Measurements from ENCODE around the gene ARMH2. TPM values are rescaled to one million over a fixed set of nuclear protein-coding genes. Genes with fewer than 3 reads are reported as not detected.

Gene ARMH2
- total and polyA plus RNA-seq, 2 donors (not counting 1 experiment from before 2014, with no cell fraction given), result 0.43 to 5.0 TPM

- Histone ChIP-seq H3K27ac (ENCODE audit: low read length in 2 of 2) (no peak overlapping the region), H4K20me1 (ENCODE audit: control insufficient read depth, insufficient read depth, low read length, poor library complexity, severe bottlenecking) (no peaks in the 10 kb centered on the region), H3K27me3 (replicated peaks in 1 of 4; ENCODE audit: control extremely low read depth in 1 of 4, control insufficient read depth in 3 of 4, insufficient read depth in 4 of 4, low read length in 3 of 4) (no peaks in the 10 kb centered on the region), H3K36me3 (replicated peaks in 1 of 2; ENCODE audit: control extremely low read depth in 1 of 2, control insufficient read depth in 1 of 2, extremely low read depth in 1 of 2, insufficient read depth in 2 of 2, low read length in 1 of 2) (no peaks in the 10 kb centered on the region), H3K4me3 (ENCODE audit: control extremely low read depth in 1 of 5, extremely low read depth in 1 of 5, insufficient read depth in 1 of 5, low read depth in 2 of 5, low read length in 4 of 5) (no peak overlapping the region), H3K79me2 (ENCODE audit: control insufficient read depth, insufficient read depth, low read length) (no peaks in the 10 kb centered on the region), H3K4me1 (ENCODE audit: control insufficient read depth in 2 of 2, insufficient read depth in 2 of 2, low read length in 2 of 2) (peaks cover 3 to 9% of the 10 kb centered on the region in 2 donors), H3K9ac (ENCODE audit: low read length) (no peak overlapping the region), H3K9me3 (ENCODE audit: control extremely low read depth in 1 of 3, control insufficient read depth in 2 of 3, insufficient read depth in 1 of 3, low read length in 2 of 3) (no peaks in the 10 kb centered on the region), H3K4me2 (replicated peaks; ENCODE audit: low read depth, low read length, poor library complexity, severe bottlenecking) (no peak overlapping the region), H2AFZ (ENCODE audit: insufficient read depth, low read depth, low read length, poor library complexity, severe bottlenecking) (no peak overlapping the region)
- ATAC-seq (ENCODE audit: low read depth) (no peak), DNase-seq (no peak)
- Mint-ChIP-seq H3K27me3 (peaks cover 7% of the 10 kb centered on the region), H3K4me1 (peaks cover 7% of the 10 kb centered on the region), H3K4me3 (no peak overlapping the region), H3K9me3 (ENCODE audit: insufficient read depth) (no peaks in the 10 kb centered on the region), H3K27ac (no peak overlapping the region)
- 100% methylated on average over 1 of the region's 2 CpGs for WGBS (ENCODE audit: insufficient coverage)
- ChIA-PET POLR2A (interaction anchor here (0.6 kb wide), 1 partner anchor 34 kb away, joined by 5 read pairs; the partner anchor contains the start of gene C6orf62), CTCF (interaction anchor here (1.0 kb wide), 1 partner anchor 273 kb away, joined by 3 read pairs; no protein-coding TSS in a partner anchor)
- TF ChIP-seq CTCF (IDR thresholded peaks at IDR 0.05) (no peak), EZH2 (IDR thresholded peaks at IDR 0.05; ENCODE audit: borderline replicate concordance, insufficient read depth, low read depth, low read length, poor library complexity, severe bottlenecking) (no peak)
- intact Hi-C loops (cut with micrococcal nuclease), result no loop called here
These were observed 45.2 kb downstream of the ARMH2 start for GRCh38 chr6:24753545-24753944.

- Histone ChIP-seq H4K20me1 (ENCODE audit: control insufficient read depth, insufficient read depth, low read length, poor library complexity, severe bottlenecking) (no peaks in the 10 kb centered on the region), H3K4me3 (ENCODE audit: control extremely low read depth in 1 of 5, extremely low read depth in 1 of 5, insufficient read depth in 1 of 5, low read depth in 2 of 5, low read length in 4 of 5) (no peak overlapping the region), H3K79me2 (ENCODE audit: control insufficient read depth, insufficient read depth, low read length) (no peaks in the 10 kb centered on the region), H3K9me3 (ENCODE audit: control extremely low read depth in 1 of 3, control insufficient read depth in 2 of 3, insufficient read depth in 1 of 3, low read length in 2 of 3) (no peaks in the 10 kb centered on the region), H3K27ac (ENCODE audit: low read length in 2 of 2) (no peak overlapping the region), H2AFZ (ENCODE audit: insufficient read depth, low read depth, low read length, poor library complexity, severe bottlenecking) (no peak overlapping the region), H3K4me2 (replicated peaks; ENCODE audit: low read depth, low read length, poor library complexity, severe bottlenecking) (no peak overlapping the region), H3K4me1 (ENCODE audit: control insufficient read depth in 2 of 2, insufficient read depth in 2 of 2, low read length in 2 of 2) (peaks cover 3 to 9% of the 10 kb centered on the region in 2 donors), H3K27me3 (replicated peaks in 1 of 4; ENCODE audit: control extremely low read depth in 1 of 4, control insufficient read depth in 3 of 4, insufficient read depth in 4 of 4, low read length in 3 of 4) (no peaks in the 10 kb centered on the region), H3K36me3 (replicated peaks in 1 of 2; ENCODE audit: control extremely low read depth in 1 of 2, control insufficient read depth in 1 of 2, extremely low read depth in 1 of 2, insufficient read depth in 2 of 2, low read length in 1 of 2) (no peaks in the 10 kb centered on the region), H3K9ac (ENCODE audit: low read length) (no peak overlapping the region)
- Mint-ChIP-seq H3K4me1 (peaks cover 7% of the 10 kb centered on the region), H3K27ac (no peak overlapping the region), H3K4me3 (no peak overlapping the region), H3K9me3 (ENCODE audit: insufficient read depth) (no peaks in the 10 kb centered on the region), H3K27me3 (peaks cover 7% of the 10 kb centered on the region)
- no CpG with 5 or more reads among the region's 1 CpG for WGBS (ENCODE audit: insufficient coverage)
- no peak for TF ChIP-seq EZH2 (IDR thresholded peaks at IDR 0.05; ENCODE audit: borderline replicate concordance, insufficient read depth, low read depth, low read length, poor library complexity, severe bottlenecking)
- no peak for TF ChIP-seq CTCF (IDR thresholded peaks at IDR 0.05)
- ATAC-seq (ENCODE audit: low read depth), result no peak
- POLR2A ChIA-PET, result no interaction called here
- intact Hi-C loops (cut with micrococcal nuclease), result no loop called here
- no peak for DNase-seq
- CTCF ChIA-PET, result interaction anchor here (1.0 kb wide), 1 partner anchor 274 kb away, joined by 3 read pairs; no protein-coding TSS in a partner anchor
These were observed 45.7 kb downstream of the ARMH2 start for GRCh38 chr6:24752917-24753492.
